IPS-18a (cell line): Measurements from ENCODE around the gene POTEJ.
"Not testable (repeated sequence)": the region's sequence is repeated elsewhere in the genome, so short reads cannot be mapped to it uniquely, and the experiment has no call there.

Source experiments
- H3K27ac ChIP-seq: one replicate; pipeline ENCODE4 v1.5.1; 2013; ENCODE audit warnings: low read length
- H3K27me3 ChIP-seq: one replicate; pipeline ENCODE4 v1.6.1; 2013; ENCODE audit warnings: mild to moderate bottlenecking, low read length; ENCODE audit not compliant: control insufficient read depth, insufficient read depth
- H3K36me3 ChIP-seq: one replicate; pipeline ENCODE4 v1.6.1; 2013; ENCODE audit warnings: low read depth, low read length; ENCODE audit not compliant: control insufficient read depth
- H3K4me1 ChIP-seq: one replicate; pipeline ENCODE4 v1.6.1; 2013; ENCODE audit warnings: low read depth, low read length; ENCODE audit not compliant: control insufficient read depth
- H3K4me3 ChIP-seq: one replicate; pipeline ENCODE4 v1.5.1; 2013; ENCODE audit warnings: low read length
- H3K9ac ChIP-seq: one replicate; pipeline ENCODE4 v1.6.1; 2013; ENCODE audit warnings: mild to moderate bottlenecking, low read length, moderate library complexity
- H3K9me3 ChIP-seq: one replicate; pipeline ENCODE4 v1.6.1; 2013; ENCODE audit warnings: low read depth, low read length; ENCODE audit not compliant: control insufficient read depth

Gene POTEJ

DNA sequence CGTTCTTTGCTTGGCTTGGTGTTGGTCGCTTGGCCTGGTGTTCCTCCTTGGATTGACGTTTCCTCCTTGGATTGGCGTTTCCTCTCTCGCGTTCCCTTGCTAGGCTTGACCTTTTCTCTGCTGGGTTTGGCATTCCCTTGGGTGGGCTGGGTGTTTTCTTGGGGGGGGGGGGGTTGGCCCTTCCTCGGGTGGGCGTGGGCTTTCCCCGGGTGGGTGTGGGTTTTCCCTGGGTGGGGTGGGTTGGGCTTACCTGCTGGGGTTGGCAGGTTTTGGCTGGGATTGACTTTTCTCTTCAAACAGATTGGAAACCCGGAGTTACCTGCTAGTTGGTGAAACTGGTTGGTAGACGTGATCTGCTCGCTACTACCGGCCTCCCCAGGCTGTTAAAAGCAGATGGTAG lies at the start of gene POTEJ:
Gene POTEJ, plus strand, starts transcription at position 301 of the 400 bp plus-strand sequence. Its CDS starts 93 bp downstream, at position 394.
- not testable (repeated sequence) for H3K27me3 ChIP-seq, H3K36me3 ChIP-seq, H3K27ac ChIP-seq

DNA sequence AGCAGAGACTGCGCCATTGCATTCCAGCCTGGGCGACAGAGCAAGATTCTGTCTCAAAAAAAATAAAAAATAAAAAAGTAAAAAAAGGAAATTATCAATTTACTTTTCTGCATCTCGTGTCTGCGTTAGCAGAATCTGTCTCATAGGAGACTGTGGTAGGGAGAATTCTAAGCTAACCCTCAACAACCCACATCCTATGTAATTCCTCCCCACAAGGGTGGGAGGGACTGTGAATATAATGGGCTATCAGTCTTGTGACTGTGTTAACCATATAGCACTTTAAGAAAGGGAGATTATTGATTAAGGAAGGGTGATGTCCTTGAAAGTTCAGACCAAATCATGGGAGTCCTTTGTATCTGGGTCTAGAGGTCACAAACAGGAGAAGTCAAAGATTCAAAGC lies 45.1 kb upstream of the POTEJ start:
- H3K4me3 ChIP-seq, H3K27ac ChIP-seq, H3K27me3 ChIP-seq, H3K36me3 ChIP-seq, H3K9ac ChIP-seq, H3K9me3 ChIP-seq, H3K4me1 ChIP-seq: not testable (repeated sequence)

More for the DNA sequence above, at the start of gene POTEJ:
- not testable (repeated sequence) for H3K9me3 ChIP-seq, H3K4me3 ChIP-seq, H3K4me1 ChIP-seq, H3K9ac ChIP-seq

DNA sequence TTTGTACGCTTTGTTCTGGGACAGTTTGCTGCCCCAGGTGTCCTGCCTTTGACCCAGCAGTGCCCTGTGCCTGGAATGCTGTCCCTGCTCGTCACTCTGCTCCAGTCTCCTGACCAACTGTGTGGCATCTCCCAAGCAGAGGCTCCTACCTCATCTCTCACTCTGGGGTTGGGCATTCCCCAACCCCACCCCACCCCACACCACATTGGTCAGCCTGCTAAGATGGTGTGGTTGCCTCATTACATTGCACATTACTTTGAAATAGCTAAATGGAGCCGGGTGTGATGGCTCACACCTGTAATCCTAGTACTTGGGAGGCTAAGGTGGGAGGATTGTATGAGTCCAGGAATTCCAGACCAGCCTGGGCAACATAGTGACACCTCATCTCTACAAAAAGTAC lies 39.3 kb upstream of the POTEJ start:
- H3K9me3 ChIP-seq, H3K4me3 ChIP-seq, H3K4me1 ChIP-seq, H3K36me3 ChIP-seq, H3K27ac ChIP-seq, H3K27me3 ChIP-seq, H3K9ac ChIP-seq: not testable (repeated sequence)

DNA sequence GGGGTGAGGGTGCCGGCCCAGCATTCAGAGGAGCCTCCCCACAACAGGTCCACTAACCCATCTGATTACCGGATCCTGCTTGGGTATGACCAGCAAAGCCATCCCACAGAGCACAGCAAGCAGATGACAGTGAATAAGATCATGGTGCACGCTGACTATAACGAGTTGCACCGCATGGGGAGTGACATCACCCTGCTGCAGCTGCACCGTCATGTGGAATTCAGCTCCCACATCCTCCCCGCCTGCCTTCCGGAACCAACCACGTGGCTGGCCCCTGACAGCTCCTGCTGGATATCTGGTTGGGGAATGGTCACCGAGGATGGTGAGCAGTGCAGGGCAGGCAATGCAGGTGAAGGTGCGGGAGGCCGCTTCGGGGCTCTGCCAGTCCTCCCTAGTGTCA lies 37.0 kb upstream of the POTEJ start:
- not testable (repeated sequence) for H3K4me1 ChIP-seq, H3K9me3 ChIP-seq, H3K27ac ChIP-seq, H3K27me3 ChIP-seq, H3K4me3 ChIP-seq, H3K36me3 ChIP-seq, H3K9ac ChIP-seq

DNA sequence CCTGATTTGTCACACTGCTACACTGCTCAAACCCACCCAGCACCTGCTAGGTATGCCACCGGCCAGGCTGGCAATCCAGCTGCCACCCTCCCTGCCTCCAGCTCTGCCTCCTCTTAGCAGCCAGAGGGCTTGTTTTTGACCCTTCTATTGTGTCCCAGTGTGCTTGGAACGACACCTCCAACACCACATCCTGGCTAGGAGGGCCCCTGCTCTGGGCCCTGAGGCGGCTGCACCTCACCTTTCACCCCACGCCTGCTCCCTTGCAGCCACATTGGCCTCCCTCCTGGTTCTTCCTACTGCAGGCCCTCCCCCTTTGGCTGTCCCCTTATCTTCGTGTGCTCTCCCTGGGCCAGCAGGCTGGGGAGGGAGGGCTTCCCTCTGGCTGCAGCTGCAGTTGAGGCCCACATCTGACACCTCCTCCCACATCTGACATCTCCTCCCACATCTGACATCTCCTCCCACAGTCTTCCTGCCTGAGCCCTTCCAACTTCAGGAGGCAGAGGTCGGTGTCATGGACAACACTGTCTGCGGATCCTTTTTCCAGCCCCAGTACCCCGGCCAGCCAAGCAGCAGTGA lies 34.9 kb upstream of the POTEJ start:
- not testable (repeated sequence) for H3K27ac ChIP-seq, H3K9ac ChIP-seq, H3K4me3 ChIP-seq, H3K9me3 ChIP-seq, H3K36me3 ChIP-seq, H3K27me3 ChIP-seq, H3K4me1 ChIP-seq

DNA sequence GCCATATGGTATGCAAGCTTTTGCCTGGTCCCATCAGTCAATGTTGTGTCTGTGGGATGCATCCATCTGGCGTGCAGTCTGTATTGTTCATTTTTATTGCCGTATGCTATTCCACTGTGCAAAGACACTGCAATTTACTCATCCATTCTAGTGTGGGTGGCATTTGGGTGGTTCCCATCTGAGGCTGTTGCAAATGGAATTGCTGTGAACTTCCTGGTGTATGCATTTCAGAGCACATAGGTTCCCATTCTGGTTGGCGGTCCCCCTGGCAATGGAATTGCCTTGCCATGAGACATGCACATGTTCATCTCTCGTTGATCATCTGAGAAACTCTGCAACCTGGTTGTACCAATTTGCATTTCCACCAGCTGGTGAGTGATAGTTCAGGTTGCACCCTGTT lies 33.7 kb upstream of the POTEJ start:
- not testable (repeated sequence) for H3K4me1 ChIP-seq, H3K9ac ChIP-seq, H3K27me3 ChIP-seq, H3K36me3 ChIP-seq, H3K27ac ChIP-seq, H3K4me3 ChIP-seq, H3K9me3 ChIP-seq

DNA sequence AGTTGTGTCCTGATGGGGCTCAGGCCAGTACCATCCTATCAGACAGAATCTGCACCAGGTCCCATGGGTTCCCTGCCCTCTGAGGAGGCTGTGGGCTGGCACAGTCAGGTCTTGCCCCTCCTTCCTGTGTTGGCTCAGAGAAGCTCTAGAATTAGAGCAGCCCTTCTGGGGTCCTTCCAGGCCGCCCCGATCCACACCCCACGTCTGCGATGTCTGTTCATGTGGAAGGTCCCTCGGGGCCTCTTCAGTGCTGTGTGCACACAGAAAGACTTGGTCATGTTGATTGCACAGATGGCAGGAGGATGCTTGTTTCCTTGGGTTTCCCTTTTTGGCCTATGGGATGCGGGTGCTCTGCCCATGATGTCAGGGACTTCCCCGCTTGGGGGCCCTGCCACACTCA lies 32.1 kb upstream of the POTEJ start:
- H3K4me3 ChIP-seq, H3K4me1 ChIP-seq, H3K9me3 ChIP-seq, H3K27me3 ChIP-seq, H3K27ac ChIP-seq, H3K9ac ChIP-seq, H3K36me3 ChIP-seq: not testable (repeated sequence)

DNA sequence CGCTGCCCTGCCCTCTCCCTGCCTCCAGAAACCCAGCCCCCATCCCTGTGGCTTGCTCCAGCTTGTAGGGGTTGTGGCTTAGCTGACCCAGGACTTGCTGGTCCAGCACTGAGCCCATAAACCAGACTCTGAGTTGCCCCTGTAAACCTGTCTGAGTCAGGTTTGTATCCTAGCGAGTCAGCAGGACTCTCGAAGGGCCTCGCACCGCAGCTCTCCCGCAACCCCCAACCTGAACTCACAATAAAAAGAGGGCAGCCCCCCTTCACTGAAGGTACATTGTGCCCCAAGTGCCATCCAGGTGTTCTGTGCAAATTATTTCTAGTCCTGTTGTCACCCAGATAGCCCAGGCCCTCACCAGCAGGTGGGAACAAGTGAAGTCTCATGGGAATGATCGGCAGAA lies 29.7 kb upstream of the POTEJ start:
- not testable (repeated sequence) for H3K9ac ChIP-seq, H3K4me1 ChIP-seq, H3K36me3 ChIP-seq, H3K4me3 ChIP-seq, H3K27ac ChIP-seq, H3K9me3 ChIP-seq, H3K27me3 ChIP-seq

DNA sequence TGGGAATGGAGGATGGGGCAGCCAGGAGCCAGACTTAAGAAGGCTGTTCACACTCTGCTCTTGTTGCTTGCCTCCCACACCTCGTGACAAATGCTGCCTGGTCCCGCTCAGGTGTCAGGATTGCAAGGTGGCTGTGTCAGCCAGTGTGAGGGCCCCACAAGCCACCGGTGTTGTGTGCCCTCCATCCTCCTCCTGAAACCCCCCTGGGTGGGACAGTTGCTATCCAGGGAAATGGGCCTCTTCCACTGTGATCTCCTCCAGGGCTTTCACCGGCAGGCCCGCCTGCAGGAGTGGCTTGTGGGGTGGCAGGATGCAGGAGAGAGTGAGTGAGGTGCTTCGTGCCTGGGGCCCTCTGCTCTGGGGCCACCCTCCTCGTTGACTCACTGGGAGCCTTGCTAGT lies 28.3 kb upstream of the POTEJ start:
- H3K27ac ChIP-seq, H3K36me3 ChIP-seq, H3K4me3 ChIP-seq: not testable (repeated sequence)

DNA sequence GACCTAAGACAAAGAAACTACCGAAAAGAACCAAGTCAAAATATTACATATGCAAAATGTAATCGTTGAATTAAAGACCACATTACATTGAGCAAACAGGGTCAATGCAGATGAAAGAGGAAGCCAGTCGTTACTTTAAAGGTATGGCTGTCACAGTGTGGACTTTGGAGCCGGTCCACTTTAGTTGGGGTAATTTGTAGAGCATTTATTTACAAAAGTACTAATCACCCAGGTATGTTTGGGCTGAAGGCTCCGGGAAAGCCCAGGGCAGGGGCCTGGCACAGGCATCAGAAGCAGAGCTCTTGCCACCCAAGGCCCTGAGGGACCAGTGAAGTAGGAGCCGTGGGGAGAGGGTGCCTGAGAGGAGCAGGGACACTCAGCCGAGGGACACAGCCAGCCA lies 27.7 kb upstream of the POTEJ start:
- H3K27ac ChIP-seq, H3K4me3 ChIP-seq, H3K36me3 ChIP-seq, H3K9ac ChIP-seq, H3K9me3 ChIP-seq, H3K27me3 ChIP-seq, H3K4me1 ChIP-seq: not testable (repeated sequence)

More for the DNA sequence above, 28.3 kb upstream of the POTEJ start:
- not testable (repeated sequence) for H3K4me1 ChIP-seq, H3K9me3 ChIP-seq, H3K9ac ChIP-seq, H3K27me3 ChIP-seq

DNA sequence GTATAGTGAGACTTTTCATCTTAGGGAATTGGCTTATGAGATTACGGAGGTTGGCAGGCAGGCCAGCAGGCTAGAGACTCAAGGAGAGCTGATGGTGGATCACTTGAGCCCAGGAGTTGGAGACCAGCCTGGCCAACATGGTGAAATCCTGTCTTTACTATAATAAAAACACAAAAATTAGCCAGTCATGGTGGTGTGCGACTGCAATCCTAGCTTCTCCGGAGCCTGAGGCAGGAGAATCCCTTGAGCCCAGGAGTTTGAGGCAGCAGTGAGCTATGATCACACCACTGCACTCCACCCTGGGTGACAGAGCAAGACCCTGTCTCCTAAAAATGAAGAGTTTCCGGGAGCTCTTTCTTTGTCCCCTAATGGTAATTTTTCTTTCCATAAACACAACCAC lies 26.5 kb upstream of the POTEJ start:
- not testable (repeated sequence) for H3K27ac ChIP-seq, H3K27me3 ChIP-seq, H3K9ac ChIP-seq, H3K4me1 ChIP-seq, H3K36me3 ChIP-seq, H3K4me3 ChIP-seq, H3K9me3 ChIP-seq

DNA sequence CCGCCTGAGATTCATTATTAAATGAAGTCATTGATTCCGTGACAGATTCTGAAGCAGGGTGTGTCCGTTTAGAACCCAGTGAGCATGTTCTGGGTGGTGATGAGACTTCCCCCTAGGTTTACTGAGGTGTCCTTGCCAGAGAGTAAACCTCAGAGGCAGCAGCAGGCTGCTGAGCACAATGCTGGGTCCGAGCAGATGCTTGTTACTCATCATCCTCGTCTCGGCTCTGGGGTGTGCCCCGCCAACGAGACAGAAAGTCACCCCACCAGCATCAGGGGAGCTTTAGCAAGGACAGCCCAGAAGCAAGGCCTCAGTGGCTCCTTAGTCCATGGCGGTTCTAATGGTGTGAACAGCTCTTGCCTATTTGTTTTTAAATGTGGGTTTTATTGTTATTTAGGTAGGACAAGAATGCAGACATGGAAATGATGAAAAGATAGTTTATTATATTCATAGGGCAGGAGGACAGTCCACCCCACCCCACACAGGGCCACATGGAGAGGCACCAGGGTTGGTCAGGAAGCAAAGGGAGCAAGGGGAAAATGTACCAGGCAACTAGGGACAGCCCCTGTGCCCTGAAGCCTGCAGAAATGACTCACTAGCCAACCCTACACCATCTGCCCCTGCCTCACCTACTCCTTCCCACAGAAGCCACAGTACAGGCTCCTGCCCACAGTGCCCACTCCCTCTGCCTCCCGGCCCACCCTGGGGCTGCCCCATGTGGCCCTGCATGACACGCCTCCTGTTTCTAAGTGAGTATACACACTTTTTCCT lies 22.4 kb upstream of the POTEJ start:
- H3K9ac ChIP-seq, H3K36me3 ChIP-seq, H3K4me1 ChIP-seq, H3K9me3 ChIP-seq, H3K27me3 ChIP-seq, H3K4me3 ChIP-seq, H3K27ac ChIP-seq: not testable (repeated sequence)
